ENCODE measurements around the gene KIF1B. TPM values are rescaled to one million over a fixed set of nuclear protein-coding genes. Genes with fewer than 3 reads are reported as not detected.
"Not testable (repeated sequence)": the region's sequence is repeated elsewhere in the genome, so short reads cannot be mapped to it uniquely, and the experiment has no call there.

Gene KIF1B
- total and polyA plus RNA-seq, 10 of the 15 experiments (the other 5 are each of a cell fraction or from before 2014, with no cell fraction given): 2.1 to 16.5 (median 8.7) TPM

DNA sequence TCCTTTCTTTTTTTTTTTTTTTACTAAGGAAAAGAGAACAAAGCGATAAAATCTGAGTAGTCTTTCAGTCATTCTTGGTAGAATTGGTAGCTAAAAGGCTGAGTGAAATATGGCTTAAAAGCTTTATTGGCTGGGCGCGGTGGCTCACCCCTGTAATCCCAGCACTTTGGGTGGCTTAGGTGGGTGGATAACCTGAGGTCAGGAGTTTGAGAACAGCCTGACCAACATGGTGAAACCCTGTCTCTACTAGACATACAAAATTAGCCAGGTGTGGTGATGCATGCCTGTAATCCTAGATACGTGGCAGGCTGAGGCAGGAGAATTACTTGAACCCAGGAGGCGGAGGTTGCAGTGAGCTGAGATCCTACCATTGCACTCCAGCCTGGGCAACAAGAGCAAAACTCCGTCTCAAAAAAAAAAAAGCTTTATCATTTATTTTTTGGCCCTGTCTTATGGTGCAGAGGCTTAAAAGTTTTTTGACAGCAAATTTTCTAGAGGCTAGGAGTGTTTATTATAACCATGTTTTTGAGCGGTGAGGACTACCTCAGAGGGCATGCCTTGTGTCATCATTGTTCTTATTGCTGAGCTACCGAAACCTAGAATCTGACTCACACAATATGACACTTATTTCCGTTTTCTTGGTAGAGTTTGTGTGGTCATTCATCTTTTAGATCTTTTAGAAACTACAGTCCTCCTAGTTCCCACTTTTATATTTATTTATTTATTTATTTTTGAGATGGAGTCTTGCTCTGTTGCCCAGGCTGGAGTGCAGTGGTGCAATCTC is 41.1 kb downstream of the KIF1B start:
- ChIA-PET SMC1A (ENCODE audit: uncharacterized antibody, unreplicated experiment) (interaction anchor here (0.5 to 1.5 kb wide), 5 partner anchors 15 to 955 kb away, joined by 3 to 4 read pairs (median 4); no protein-coding TSS in a partner anchor), RAD21 (ENCODE audit: unreplicated experiment) (interaction anchor here (0.7 to 1.5 kb wide), 2 partner anchors 31 to 41 kb away, joined by 3 to 5 read pairs; partner anchors contain the start of gene KIF1B), CTCF (interaction anchor here (0.7 to 1.8 kb wide), 2 partner anchors 42 to 50 kb away, joined by 3 to 4 read pairs; no protein-coding TSS in a partner anchor), POLR2A (interaction anchor here (1.6 kb wide), 1 partner anchor 12 kb away, joined by 4 read pairs; no protein-coding TSS in a partner anchor)
- DNase-seq (ENCODE audit: low read depth, low spot score); H3K4me1 ChIP-seq (ENCODE audit: control insufficient read depth, insufficient read depth, low read length); H3K9ac ChIP-seq (ENCODE audit: control insufficient read depth, insufficient read depth, low read length); in situ Hi-C loops (cut with MboI); H3K36me3 ChIP-seq (ENCODE audit: control insufficient read depth in 2 of 2, insufficient read depth in 2 of 2, low read length in 1 of 2); FAIRE-seq; H3K4me3 ChIP-seq; H3K27me3 ChIP-seq (replicated peaks in 1 of 2; ENCODE audit: control insufficient read depth in 2 of 2, insufficient read depth in 2 of 2, low read length in 1 of 2); BruUV-seq (replicated peaks); H3K27ac ChIP-seq (ENCODE audit: control insufficient read depth, insufficient read depth); H2AFZ ChIP-seq (ENCODE audit: control insufficient read depth, low read depth, low read length); H4K20me1 ChIP-seq (ENCODE audit: control insufficient read depth, insufficient read depth); intact Hi-C loops (cut with micrococcal nuclease; ENCODE audit: unreplicated experiment); H3K79me2 ChIP-seq (ENCODE audit: control insufficient read depth, insufficient read depth, low read length); H3K4me2 ChIP-seq (ENCODE audit: control insufficient read depth, insufficient read depth); H3K9me3 ChIP-seq (replicated peaks; ENCODE audit: control insufficient read depth, insufficient read depth, low read length): not testable (repeated sequence)
- peak; percentile 73; the same call in 1 of the 2 replicates for TF ChIP-seq CREB1 (IDR thresholded peaks at IDR 0.05; ENCODE audit: low read depth)
- 0 out of 2 replicates have a peak, but pooled peaks have one; percentile 22 for TF ChIP-seq CREM (IDR thresholded peaks at IDR 0.05; ENCODE audit: low read depth)
- 72% methylated on average over 9 of the region's 9 CpGs for WGBS (ENCODE audit: insufficient coverage, insufficient replicate concordance, low lambda C conversion rate, missing lambda C conversion rate)
- ATAC-seq: peak; percentile 56

DNA sequence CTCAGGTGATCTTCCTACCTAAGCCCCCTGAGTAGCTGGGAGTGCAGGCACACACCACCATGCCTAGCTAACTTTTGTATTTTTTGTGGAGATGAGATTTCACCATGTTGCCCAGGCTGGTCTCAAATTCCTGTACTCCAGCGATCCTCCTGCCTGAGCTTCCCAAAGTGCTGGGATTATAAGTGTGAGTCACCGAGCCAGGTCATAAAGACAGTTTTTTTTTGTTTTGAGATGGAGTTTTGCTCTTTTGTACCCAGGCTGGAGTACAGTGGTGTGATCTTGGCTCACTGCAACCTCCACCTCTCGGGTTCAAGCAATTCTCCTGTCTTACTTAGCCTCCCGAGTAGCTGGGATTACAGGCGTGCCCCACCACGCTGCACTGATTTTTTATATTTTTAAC is 42.1 kb downstream of the KIF1B start:
- intact Hi-C loops (cut with micrococcal nuclease; ENCODE audit: unreplicated experiment): no loop called here
- Histone ChIP-seq H3K27ac (ENCODE audit: control insufficient read depth, insufficient read depth) (no peak overlapping the region), H3K4me3 (no peak overlapping the region), H3K79me2 (ENCODE audit: control insufficient read depth, insufficient read depth, low read length) (no peaks in the 10 kb centered on the region), H3K27me3 (replicated peaks in 1 of 2; ENCODE audit: control insufficient read depth in 2 of 2, insufficient read depth in 2 of 2, low read length in 1 of 2) (no peaks in the 10 kb centered on the region), H4K20me1 (ENCODE audit: control insufficient read depth, insufficient read depth) (no peaks in the 10 kb centered on the region), H3K4me2 (ENCODE audit: control insufficient read depth, insufficient read depth) (no peak overlapping the region), H3K9me3 (replicated peaks; ENCODE audit: control insufficient read depth, insufficient read depth, low read length) (no peaks in the 10 kb centered on the region; the same call in 2 of the 3 replicates), H3K9ac (ENCODE audit: control insufficient read depth, insufficient read depth, low read length) (no peak overlapping the region), H3K36me3 (ENCODE audit: control insufficient read depth in 2 of 2, insufficient read depth in 2 of 2, low read length in 1 of 2) (no peaks in the 10 kb centered on the region), H2AFZ (ENCODE audit: control insufficient read depth, low read depth, low read length) (no peak overlapping the region), H3K4me1 (ENCODE audit: control insufficient read depth, insufficient read depth, low read length) (no peaks in the 10 kb centered on the region)
- POLR2A ChIA-PET: interaction anchor here (1.6 kb wide), 1 partner anchor 11 kb away, joined by 4 read pairs; no protein-coding TSS in a partner anchor
- RAD21 ChIA-PET (ENCODE audit: unreplicated experiment): interaction anchor here (1.5 kb wide), 1 partner anchor 42 kb away, joined by 5 read pairs; the partner anchor contains the start of gene KIF1B
- in situ Hi-C loops (cut with MboI): no loop called here
- ATAC-seq (no peak), FAIRE-seq (no peak), DNase-seq (ENCODE audit: low read depth, low spot score) (no peak)
- WGBS (ENCODE audit: insufficient coverage, insufficient replicate concordance, low lambda C conversion rate, missing lambda C conversion rate): 81% methylated on average over 6 of the region's 6 CpGs
- SMC1A ChIA-PET (ENCODE audit: uncharacterized antibody, unreplicated experiment): no interaction called here
- BruUV-seq (replicated peaks): no TSS peak
- CTCF ChIA-PET: interaction anchor here (0.6 kb wide), 1 partner anchor 28 kb away, joined by 3 read pairs; no protein-coding TSS in a partner anchor
- TF ChIP-seq NR2C1 (IDR thresholded peaks at IDR 0.05): no peak
- no peak for TF ChIP-seq POLR2AphosphoS2 (IDR thresholded peaks at IDR 0.05; ENCODE audit: low read depth, low read length)
- no peak for TF ChIP-seq BRCA1 (IDR thresholded peaks at IDR 0.05; ENCODE audit: low read depth, low read length)
- no peak for TF ChIP-seq ZNF207 (IDR thresholded peaks at IDR 0.05; ENCODE audit: borderline replicate concordance)
- TF ChIP-seq NR2F1 (conservative IDR thresholded peaks at IDR 0.05): no peak
- TF ChIP-seq, protein P1, sequence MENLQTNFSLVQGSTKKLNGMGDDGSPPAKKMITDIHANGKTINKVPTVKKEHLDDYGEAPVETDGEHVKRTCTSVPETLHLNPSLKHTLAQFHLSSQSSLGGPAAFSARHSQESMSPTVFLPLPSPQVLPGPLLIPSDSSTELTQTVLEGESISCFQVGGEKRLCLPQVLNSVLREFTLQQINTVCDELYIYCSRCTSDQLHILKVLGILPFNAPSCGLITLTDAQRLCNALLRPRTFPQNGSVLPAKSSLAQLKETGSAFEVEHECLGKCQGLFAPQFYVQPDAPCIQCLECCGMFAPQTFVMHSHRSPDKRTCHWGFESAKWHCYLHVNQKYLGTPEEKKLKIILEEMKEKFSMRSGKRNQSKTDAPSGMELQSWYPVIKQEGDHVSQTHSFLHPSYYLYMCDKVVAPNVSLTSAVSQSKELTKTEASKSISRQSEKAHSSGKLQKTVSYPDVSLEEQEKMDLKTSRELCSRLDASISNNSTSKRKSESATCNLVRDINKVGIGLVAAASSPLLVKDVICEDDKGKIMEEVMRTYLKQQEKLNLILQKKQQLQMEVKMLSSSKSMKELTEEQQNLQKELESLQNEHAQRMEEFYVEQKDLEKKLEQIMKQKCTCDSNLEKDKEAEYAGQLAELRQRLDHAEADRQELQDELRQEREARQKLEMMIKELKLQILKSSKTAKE (IDR thresholded peaks at IDR 0.05; ENCODE audit: low read depth, poor library complexity, severe bottlenecking): no peak
- TF ChIP-seq, protein P2, sequence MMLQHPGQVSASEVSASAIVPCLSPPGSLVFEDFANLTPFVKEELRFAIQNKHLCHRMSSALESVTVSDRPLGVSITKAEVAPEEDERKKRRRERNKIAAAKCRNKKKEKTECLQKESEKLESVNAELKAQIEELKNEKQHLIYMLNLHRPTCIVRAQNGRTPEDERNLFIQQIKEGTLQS (IDR thresholded peaks at IDR 0.05; ENCODE audit: borderline replicate concordance, extremely low read depth, low read depth, low read length): no peak
- no peak for TF ChIP-seq NFXL1 (IDR thresholded peaks at IDR 0.05; ENCODE audit: borderline replicate concordance)
- no peak for TF ChIP-seq SUPT20H (IDR thresholded peaks at IDR 0.05; ENCODE audit: borderline replicate concordance, control insufficient read depth, low read depth, low read length)
- TF ChIP-seq ETV6 (conservative IDR thresholded peaks at IDR 0.05 in 1 of 2, IDR thresholded peaks at IDR 0.05 in 1 of 2; ENCODE audit: borderline replicate concordance in 1 of 2, low read depth in 1 of 2): no peak
- TF ChIP-seq DPF2 (IDR thresholded peaks at IDR 0.05): no peak
- TF ChIP-seq TAF1 (IDR thresholded peaks at IDR 0.05; ENCODE audit: borderline replicate concordance, low read depth, low read length): no peak
